GM06990 (cell line): ENCODE data around the gene CPNE4.

Source experiments
- DNase-seq: peaks from one replicate; pipeline ENCODE4 v3.0.0-alpha.2; 2011; ENCODE audit not compliant: insufficient read length; ENCODE audit errors: extremely low read depth
- H3K27me3 ChIP-seq: replicated peaks from 2 replicates; pipeline ENCODE4 v1.6.0; 2011; ENCODE audit warnings: low read length; ENCODE audit not compliant: control insufficient read depth, insufficient read depth
- H3K36me3 ChIP-seq: 2 replicates; pipeline ENCODE4 v1.5.1; 2011; ENCODE audit warnings: low read length; ENCODE audit not compliant: control insufficient read depth, insufficient read depth
- H3K4me3 ChIP-seq: replicated peaks from 2 replicates; pipeline ENCODE4 v1.5.1; 2011; ENCODE audit warnings: low read depth, mild to moderate bottlenecking, control low read depth, low read length
- TF ChIP-seq, protein P1 (sequence below): IDR thresholded peaks from 2 replicates; pipeline ENCODE4 v1.5.1; 2011; ENCODE audit warnings: low read length, control low read depth, mild to moderate bottlenecking, inconsistent platforms; ENCODE audit not compliant: insufficient read depth, poor library complexity, severe bottlenecking

The CPNE4 gene

DNA sequence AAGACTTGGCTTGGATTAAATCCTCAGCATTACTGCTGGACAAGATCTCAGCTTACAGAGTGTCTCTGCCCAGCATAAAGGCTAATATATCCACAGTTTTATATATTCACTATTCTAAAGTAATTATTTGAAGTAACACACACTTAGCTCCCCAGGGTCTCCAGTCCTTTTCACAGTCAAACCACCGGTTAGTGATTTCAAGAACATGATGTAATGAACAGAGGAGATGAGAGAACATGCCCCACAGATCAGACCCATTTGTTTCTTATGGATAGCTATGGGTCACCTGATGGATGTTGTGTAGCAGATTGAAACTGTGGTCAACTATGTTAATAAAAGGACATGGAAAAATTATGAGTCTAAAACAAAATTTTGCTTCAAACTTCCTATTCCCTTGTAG, 487.2 kb downstream of the CPNE4 start:
- no peaks in the 10 kb centered on the region for H3K36me3 ChIP-seq
- peak; percentile 12 for DNase-seq
- no peak overlapping the region for H3K4me3 ChIP-seq
- no peaks in the 10 kb centered on the region for H3K27me3 ChIP-seq
- TF ChIP-seq, protein P1, sequence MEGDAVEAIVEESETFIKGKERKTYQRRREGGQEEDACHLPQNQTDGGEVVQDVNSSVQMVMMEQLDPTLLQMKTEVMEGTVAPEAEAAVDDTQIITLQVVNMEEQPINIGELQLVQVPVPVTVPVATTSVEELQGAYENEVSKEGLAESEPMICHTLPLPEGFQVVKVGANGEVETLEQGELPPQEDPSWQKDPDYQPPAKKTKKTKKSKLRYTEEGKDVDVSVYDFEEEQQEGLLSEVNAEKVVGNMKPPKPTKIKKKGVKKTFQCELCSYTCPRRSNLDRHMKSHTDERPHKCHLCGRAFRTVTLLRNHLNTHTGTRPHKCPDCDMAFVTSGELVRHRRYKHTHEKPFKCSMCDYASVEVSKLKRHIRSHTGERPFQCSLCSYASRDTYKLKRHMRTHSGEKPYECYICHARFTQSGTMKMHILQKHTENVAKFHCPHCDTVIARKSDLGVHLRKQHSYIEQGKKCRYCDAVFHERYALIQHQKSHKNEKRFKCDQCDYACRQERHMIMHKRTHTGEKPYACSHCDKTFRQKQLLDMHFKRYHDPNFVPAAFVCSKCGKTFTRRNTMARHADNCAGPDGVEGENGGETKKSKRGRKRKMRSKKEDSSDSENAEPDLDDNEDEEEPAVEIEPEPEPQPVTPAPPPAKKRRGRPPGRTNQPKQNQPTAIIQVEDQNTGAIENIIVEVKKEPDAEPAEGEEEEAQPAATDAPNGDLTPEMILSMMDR: no peak

GRCh38 chr3:131546441-131546840, 488.4 kb downstream of the CPNE4 start:
- Histone ChIP-seq H3K36me3 (no peaks in the 10 kb centered on the region), H3K4me3 (no peak overlapping the region), H3K27me3 (no peaks in the 10 kb centered on the region)
- TF ChIP-seq, protein P1: no peak
- DNase-seq: no peak

- no peaks in the 10 kb centered on the region for H3K36me3 ChIP-seq
- H3K27me3 ChIP-seq: no peaks in the 10 kb centered on the region
- TF ChIP-seq, protein P1: no peak
- no peak for DNase-seq
- H3K4me3 ChIP-seq: no peak overlapping the region
Observed at GRCh38 chr3:131544557-131544956, 490.3 kb downstream of the CPNE4 start.

DNA sequence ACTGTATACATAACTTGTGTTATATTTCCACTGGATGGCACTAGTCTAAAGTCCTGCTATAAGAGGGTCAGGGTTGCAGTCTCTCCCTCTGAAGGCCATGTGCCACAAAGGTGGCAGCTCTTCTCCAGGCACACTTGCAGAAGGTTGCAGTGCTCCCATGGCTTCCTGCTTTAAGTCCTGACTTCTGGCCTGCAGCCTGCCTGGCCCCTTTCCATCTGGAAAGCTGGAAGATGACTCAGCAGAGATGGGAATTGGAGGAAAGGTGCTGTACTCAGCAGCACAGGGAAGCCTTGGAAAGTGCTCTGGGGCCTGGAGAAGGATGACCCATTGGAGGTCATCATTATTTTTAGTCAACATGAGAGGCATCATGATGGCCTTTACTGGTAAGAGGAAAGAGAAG, 491.1 kb downstream of the CPNE4 start:
- H3K36me3 ChIP-seq: no peaks in the 10 kb centered on the region
- no peak for DNase-seq
- H3K27me3 ChIP-seq: no peaks in the 10 kb centered on the region
- TF ChIP-seq, protein P1: no peak
- H3K4me3 ChIP-seq: no peak overlapping the region

DNA sequence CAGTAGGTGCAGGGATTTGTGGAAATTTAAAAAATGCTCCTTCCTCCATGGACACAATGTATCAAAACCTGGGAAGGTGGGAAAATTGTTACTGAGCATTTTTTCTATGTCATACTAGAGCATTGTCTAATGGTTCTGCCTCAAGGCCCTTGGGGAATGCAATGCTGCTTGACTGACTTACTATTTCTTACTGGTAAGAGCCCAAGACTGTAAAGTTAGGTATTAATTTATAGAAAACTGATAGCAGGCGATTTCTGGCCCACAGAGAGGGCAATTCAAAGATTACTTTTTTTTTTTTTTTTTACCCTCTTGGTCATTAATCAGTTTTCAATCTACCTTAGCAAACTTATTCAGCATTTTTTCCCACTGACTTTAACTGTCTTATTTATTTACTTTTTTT, 493.5 kb downstream of the CPNE4 start:
- Histone ChIP-seq H3K27me3 (no peaks in the 10 kb centered on the region), H3K36me3 (no peaks in the 10 kb centered on the region), H3K4me3 (no peak overlapping the region)
- TF ChIP-seq, protein P1: no peak
- DNase-seq: no peak

- H3K27me3 ChIP-seq: no peaks in the 10 kb centered on the region
- no peak for DNase-seq
- no peaks in the 10 kb centered on the region for H3K36me3 ChIP-seq
- H3K4me3 ChIP-seq: no peak overlapping the region
- TF ChIP-seq, protein P1: no peak
Observed at GRCh38 chr3:131540821-131541220, 494.0 kb downstream of the CPNE4 start.
